ENCODE measurements around the gene FADS1.

DNA sequence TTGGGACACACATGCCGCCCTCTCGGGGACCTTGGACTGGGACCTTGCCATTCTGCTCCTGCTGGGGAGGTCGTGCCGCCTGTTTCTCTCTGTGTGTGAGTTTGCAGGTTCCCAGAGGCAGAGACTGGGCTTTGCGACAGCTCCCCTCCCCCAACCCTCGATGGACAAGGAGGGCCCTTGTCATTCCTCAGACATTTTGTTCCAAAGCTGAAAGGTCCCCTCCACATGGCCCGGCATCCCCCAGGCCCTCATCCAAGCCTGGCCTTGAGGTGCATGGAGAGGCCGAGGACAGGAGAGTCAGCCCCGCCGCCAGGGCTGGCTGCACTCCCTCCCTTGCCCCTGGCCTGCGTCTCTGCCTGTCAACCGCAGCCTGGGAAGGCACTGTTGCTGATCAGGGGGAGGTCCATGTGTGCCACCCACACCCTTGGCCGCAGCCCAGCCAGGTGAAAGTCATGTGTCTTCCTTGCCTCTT lies 36.9 kb upstream of the FADS1 start:
- TF ChIP-seq, protein P1, sequence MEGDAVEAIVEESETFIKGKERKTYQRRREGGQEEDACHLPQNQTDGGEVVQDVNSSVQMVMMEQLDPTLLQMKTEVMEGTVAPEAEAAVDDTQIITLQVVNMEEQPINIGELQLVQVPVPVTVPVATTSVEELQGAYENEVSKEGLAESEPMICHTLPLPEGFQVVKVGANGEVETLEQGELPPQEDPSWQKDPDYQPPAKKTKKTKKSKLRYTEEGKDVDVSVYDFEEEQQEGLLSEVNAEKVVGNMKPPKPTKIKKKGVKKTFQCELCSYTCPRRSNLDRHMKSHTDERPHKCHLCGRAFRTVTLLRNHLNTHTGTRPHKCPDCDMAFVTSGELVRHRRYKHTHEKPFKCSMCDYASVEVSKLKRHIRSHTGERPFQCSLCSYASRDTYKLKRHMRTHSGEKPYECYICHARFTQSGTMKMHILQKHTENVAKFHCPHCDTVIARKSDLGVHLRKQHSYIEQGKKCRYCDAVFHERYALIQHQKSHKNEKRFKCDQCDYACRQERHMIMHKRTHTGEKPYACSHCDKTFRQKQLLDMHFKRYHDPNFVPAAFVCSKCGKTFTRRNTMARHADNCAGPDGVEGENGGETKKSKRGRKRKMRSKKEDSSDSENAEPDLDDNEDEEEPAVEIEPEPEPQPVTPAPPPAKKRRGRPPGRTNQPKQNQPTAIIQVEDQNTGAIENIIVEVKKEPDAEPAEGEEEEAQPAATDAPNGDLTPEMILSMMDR (IDR thresholded peaks at IDR 0.05) = no peak
- no peak for TF ChIP-seq POLR2A (IDR thresholded peaks at IDR 0.05)
